ENCODE data around the gene SLX9. TPM values are rescaled to one million over a fixed set of nuclear protein-coding genes. Genes with fewer than 3 reads are reported as not detected.

The SLX9 gene
- total RNA-seq, 2 donors from 2014 or later, result 21.4 to 24.8 TPM

DNA sequence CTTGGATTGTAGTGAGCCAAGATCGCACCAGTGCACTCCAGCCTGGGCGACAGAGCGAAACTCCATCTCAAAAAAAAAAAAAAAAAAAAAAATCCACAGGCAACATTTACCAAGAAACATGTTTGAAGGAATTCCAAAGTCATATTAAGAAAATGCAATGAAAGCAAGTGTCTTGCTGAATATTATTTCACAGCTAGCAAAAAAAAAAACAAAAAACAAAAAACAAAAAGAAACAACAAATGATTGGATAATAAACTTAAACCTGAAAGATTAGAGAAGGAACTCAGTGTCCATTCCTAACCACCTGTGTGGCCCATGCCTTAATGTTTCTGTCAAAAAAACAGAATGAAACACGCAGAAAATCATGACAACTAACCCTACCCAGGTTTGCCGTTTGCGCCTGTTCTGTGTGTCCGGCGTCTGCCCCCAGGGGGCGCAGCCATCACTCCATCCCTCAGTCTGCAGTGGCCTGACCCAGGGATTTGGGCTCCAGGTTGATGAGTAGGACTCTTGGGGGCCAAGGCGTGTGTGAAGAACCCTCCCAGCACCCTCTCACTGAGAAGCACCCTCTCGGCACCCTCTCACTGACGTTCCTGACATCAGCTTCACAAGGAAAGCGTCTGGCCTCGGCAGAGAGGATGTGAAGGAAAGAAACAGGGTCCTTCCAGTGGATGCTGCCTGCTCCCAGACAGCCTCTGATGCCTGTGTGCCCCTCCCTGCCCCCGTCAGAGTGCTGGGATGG is 47.1 kb upstream of the SLX9 start:
- Histone ChIP-seq H3K36me3 (no peaks in the 10 kb centered on the region), H3K9me3 (no peaks in the 10 kb centered on the region), H3K27me3 (replicated peaks; ENCODE audit: insufficient read depth) (no peaks in the 10 kb centered on the region), H3K4me1 (replicated peaks) (no peaks in the 10 kb centered on the region), H3K27ac (no peak overlapping the region), H3K4me3 (no peak overlapping the region)
- peak; percentile 48 for DNase-seq (ENCODE audit: low spot score)
- intact Hi-C loops (cut with DNase I), result loop anchor here (1.0 kb wide), 1 partner anchor 40 kb away; no protein-coding TSS in a partner anchor
- WGBS, result 47% methylated on average over 15 of the region's 15 CpGs
- TF ChIP-seq POLR2AphosphoS5 (IDR thresholded peaks at IDR 0.05) (peak; percentile 29), CTCF (IDR thresholded peaks at IDR 0.05) (peak; percentile 62 to 87 (median 73)), POLR2A (IDR thresholded peaks at IDR 0.05) (no peak)

GRCh38 chr21:44893278-44893556 is 46.6 kb upstream of the SLX9 start:
- no peaks in the 10 kb centered on the region for H3K27me3 ChIP-seq (replicated peaks; ENCODE audit: insufficient read depth)
- no peak overlapping the region for H3K27ac ChIP-seq
- no peaks in the 10 kb centered on the region for H3K9me3 ChIP-seq
- WGBS, result 91% methylated on average over 7 of the region's 7 CpGs
- H3K4me3 ChIP-seq, result no peak overlapping the region
- TF ChIP-seq CTCF (IDR thresholded peaks at IDR 0.05) (no peak), POLR2A (IDR thresholded peaks at IDR 0.05) (no peak), POLR2AphosphoS5 (IDR thresholded peaks at IDR 0.05) (no peak)
- intact Hi-C loops (cut with DNase I), result loop anchor here (1.0 kb wide), 1 partner anchor 39 kb away; no protein-coding TSS in a partner anchor
- H3K4me1 ChIP-seq (replicated peaks), result no peaks in the 10 kb centered on the region
- no peak for DNase-seq (ENCODE audit: low spot score)
- no peaks in the 10 kb centered on the region for H3K36me3 ChIP-seq

DNA sequence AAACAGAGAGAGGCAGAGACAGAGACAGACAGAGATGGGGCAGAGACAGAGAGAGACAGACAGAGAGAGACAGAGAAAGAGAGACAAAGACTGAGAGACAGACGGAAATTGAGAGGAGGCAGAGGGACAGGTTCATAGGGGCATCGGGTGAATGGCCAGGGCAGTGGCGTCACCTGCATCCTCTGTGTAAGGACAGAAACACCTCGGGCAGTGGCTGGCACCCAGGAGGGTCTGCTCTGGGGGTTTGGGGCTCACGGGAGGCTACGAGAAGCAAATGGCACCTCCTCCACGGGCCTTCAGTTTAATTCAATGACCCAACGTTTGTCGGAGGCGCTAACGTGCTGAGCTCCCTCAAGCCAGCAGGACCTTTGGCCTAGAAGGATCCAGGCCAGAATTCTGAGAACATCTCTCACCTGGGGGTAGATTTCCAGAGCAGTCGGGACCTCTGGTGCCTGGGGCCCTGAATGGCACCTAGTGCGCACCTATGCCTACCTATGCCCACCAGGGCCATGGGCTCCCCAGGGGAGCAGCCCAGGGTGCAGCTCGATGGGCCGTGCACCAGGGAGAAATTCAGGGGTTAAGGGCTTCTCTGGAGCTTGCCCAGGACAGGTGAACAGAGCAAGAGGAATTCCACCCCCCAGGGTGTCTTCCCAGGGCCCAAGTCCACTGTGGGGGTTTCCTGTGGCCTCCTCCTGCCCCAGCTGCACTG is 45.7 kb upstream of the SLX9 start:
- DNase-seq (ENCODE audit: low spot score), result no peak
- Histone ChIP-seq H3K27me3 (replicated peaks; ENCODE audit: insufficient read depth) (no peaks in the 10 kb centered on the region), H3K27ac (no peak overlapping the region), H3K9me3 (no peaks in the 10 kb centered on the region), H3K4me1 (replicated peaks) (no peaks in the 10 kb centered on the region), H3K4me3 (no peak overlapping the region), H3K36me3 (no peaks in the 10 kb centered on the region)
- no peak for TF ChIP-seq POLR2A (IDR thresholded peaks at IDR 0.05)
- no peak for TF ChIP-seq CTCF (IDR thresholded peaks at IDR 0.05)
- no peak for TF ChIP-seq POLR2AphosphoS5 (IDR thresholded peaks at IDR 0.05)
- 85% methylated on average over 15 of the region's 15 CpGs for WGBS
- intact Hi-C loops (cut with DNase I), result loop anchor here (1.0 kb wide), 1 partner anchor 38 kb away; no protein-coding TSS in a partner anchor

DNA sequence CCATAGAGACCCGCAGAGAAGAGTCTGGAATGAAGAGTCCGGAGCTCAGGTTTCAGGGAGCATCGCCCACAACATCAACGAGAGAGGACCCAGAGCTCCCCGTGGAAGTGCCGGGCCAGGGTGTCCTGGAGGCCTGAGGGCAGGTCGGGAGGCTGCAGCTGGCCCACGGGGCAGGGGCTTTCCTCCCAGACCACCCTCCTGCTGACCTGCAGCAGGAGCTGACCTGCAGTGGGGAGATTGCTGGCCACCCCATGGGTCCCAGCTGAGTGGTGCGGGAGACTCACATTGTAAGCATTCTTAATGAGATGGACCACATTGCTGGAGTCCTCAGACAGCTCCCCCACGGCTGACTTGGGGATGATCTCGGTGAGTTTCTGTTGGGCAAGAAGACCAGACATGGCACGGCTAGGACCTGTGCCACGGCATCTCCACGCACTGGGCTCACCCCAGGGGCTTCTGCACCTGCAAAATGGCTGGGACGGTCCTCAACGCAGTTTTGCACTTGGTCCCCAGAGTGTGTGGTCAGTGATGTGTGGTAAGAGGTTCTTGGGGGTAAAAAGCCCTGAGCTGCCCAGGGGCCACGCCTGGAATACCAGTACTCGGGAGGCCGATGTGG is 45.0 kb upstream of the SLX9 start:
- intact Hi-C loops (cut with DNase I), result no loop called here
- H3K27ac ChIP-seq, result no peak overlapping the region
- no peaks in the 10 kb centered on the region for H3K9me3 ChIP-seq
- H3K4me3 ChIP-seq, result no peak overlapping the region
- WGBS, result 87% methylated on average over 18 of the region's 19 CpGs
- no peak for TF ChIP-seq POLR2AphosphoS5 (IDR thresholded peaks at IDR 0.05)
- TF ChIP-seq CTCF (IDR thresholded peaks at IDR 0.05), result no peak
- no peak for TF ChIP-seq POLR2A (IDR thresholded peaks at IDR 0.05)
- DNase-seq (ENCODE audit: low spot score), result no peak
- H3K27me3 ChIP-seq (replicated peaks; ENCODE audit: insufficient read depth), result no peaks in the 10 kb centered on the region
- H3K36me3 ChIP-seq, result no peaks in the 10 kb centered on the region
- no peaks in the 10 kb centered on the region for H3K4me1 ChIP-seq (replicated peaks)
